Measurements from ENCODE around the gene TUBGCP6.

Gene TUBGCP6

GRCh38 chr22:50198624-50199017, 46.2 kb downstream of the TUBGCP6 start:
- no peak for TF ChIP-seq OSR1 (CRISPR knock-in tag; IDR thresholded peaks at IDR 0.05)
- no peak for TF ChIP-seq BACH2 (CRISPR knock-in tag; IDR thresholded peaks at IDR 0.05; ENCODE audit: borderline replicate concordance)
- TF ChIP-seq ZNF70 (CRISPR knock-in tag; IDR thresholded peaks at IDR 0.05) = no peak
- ATAC-seq = no peak

- no peak for ATAC-seq
- TF ChIP-seq PPARA (CRISPR knock-in tag; IDR thresholded peaks at IDR 0.05; ENCODE audit: borderline replicate concordance) (no peak), PATZ1 (CRISPR knock-in tag; IDR thresholded peaks at IDR 0.05; ENCODE audit: borderline replicate concordance) (no peak), ZC3H10 (CRISPR knock-in tag; IDR thresholded peaks at IDR 0.05) (no peak), ZFP30 (CRISPR knock-in tag; IDR thresholded peaks at IDR 0.05) (no peak), CSDC2 (CRISPR knock-in tag; IDR thresholded peaks at IDR 0.05) (no peak), TSHZ2 (CRISPR knock-in tag; IDR thresholded peaks at IDR 0.05) (no peak), SNAI2 (CRISPR knock-in tag; IDR thresholded peaks at IDR 0.05) (no peak), ZFP3 (CRISPR knock-in tag; IDR thresholded peaks at IDR 0.05) (no peak), OSR1 (CRISPR knock-in tag; IDR thresholded peaks at IDR 0.05) (no peak), TCF4 (CRISPR knock-in tag; IDR thresholded peaks at IDR 0.05; ENCODE audit: borderline replicate concordance) (no peak), CSRNP3 (CRISPR knock-in tag; IDR thresholded peaks at IDR 0.05) (no peak), ARNTL (CRISPR knock-in tag; IDR thresholded peaks at IDR 0.05; ENCODE audit: borderline replicate concordance, low read depth) (no peak), ZNF565 (CRISPR knock-in tag; conservative IDR thresholded peaks at IDR 0.05; ENCODE audit: low read depth) (no peak), GLIS3 (CRISPR knock-in tag; IDR thresholded peaks at IDR 0.05) (no peak), ESRRG (CRISPR knock-in tag; IDR thresholded peaks at IDR 0.05) (no peak)
Measured at GRCh38 chr22:50197856-50198623, 46.8 kb downstream of the TUBGCP6 start.

- no peak for ATAC-seq
- TF ChIP-seq CSDC2 (CRISPR knock-in tag; IDR thresholded peaks at IDR 0.05) (no peak), PATZ1 (CRISPR knock-in tag; IDR thresholded peaks at IDR 0.05; ENCODE audit: borderline replicate concordance) (no peak), CSRNP3 (CRISPR knock-in tag; IDR thresholded peaks at IDR 0.05) (no peak), POU6F1 (CRISPR knock-in tag; IDR thresholded peaks at IDR 0.05; ENCODE audit: borderline replicate concordance, low read depth) (no peak), ZNF70 (CRISPR knock-in tag; IDR thresholded peaks at IDR 0.05) (no peak), GLIS3 (CRISPR knock-in tag; IDR thresholded peaks at IDR 0.05) (no peak), CREB5 (CRISPR knock-in tag; IDR thresholded peaks at IDR 0.05; ENCODE audit: low read depth) (no peak), ISL1 (CRISPR knock-in tag; IDR thresholded peaks at IDR 0.05) (no peak), TOX (CRISPR knock-in tag; IDR thresholded peaks at IDR 0.05; ENCODE audit: borderline replicate concordance) (no peak), ESRRG (CRISPR knock-in tag; IDR thresholded peaks at IDR 0.05) (no peak), SNAI2 (CRISPR knock-in tag; IDR thresholded peaks at IDR 0.05) (no peak), TCF4 (CRISPR knock-in tag; IDR thresholded peaks at IDR 0.05; ENCODE audit: borderline replicate concordance) (no peak), ZFP30 (CRISPR knock-in tag; IDR thresholded peaks at IDR 0.05) (no peak), RARB (CRISPR knock-in tag; IDR thresholded peaks at IDR 0.05) (no peak), ARNTL (CRISPR knock-in tag; IDR thresholded peaks at IDR 0.05; ENCODE audit: borderline replicate concordance, low read depth) (no peak)
Measured at GRCh38 chr22:50197000-50197800, 47.6 kb downstream of the TUBGCP6 start.

Data from SK-N-SH treated with all-trans-retinoic acid at 6 μM for 48 hours (cell line).